Thoracic aorta (tissue), 2 donors: ENCODE measurements around the gene MZB1. TPM values are rescaled to one million over a fixed set of nuclear protein-coding genes. Genes with fewer than 3 reads are reported as not detected.

ENCODE experiments used
- ATAC-seq: fragments of 150-250 bp; one replicate; pipeline ENCODE4 v1.8.0; 2017; ENCODE audit warnings: low read depth; ENCODE audit not compliant: insufficient number of reproducible peaks, low FRiP score
- DNase-seq: peaks from one replicate; pipeline ENCODE4 v3.0.0-alpha.2; 2020; ENCODE audit warnings: low spot score
- H3K27ac ChIP-seq, 2 donors: fragments of 200-600 bp; sonication (generic); 1 replicate in 1 of 2; 2 replicates in 1 of 2; pipeline ENCODE4 v1.5.1; 2016; ENCODE audit warnings: mild to moderate bottlenecking in 2 of 2, moderate library complexity in 2 of 2
- H3K27me3 ChIP-seq: fragments of 200-600 bp; sonication (generic); replicated peaks from 2 replicates; pipeline ENCODE4 v1.6.0; 2016; ENCODE audit warnings: mild to moderate bottlenecking; ENCODE audit not compliant: insufficient read depth
- H3K36me3 ChIP-seq: fragments of 200-600 bp; sonication (generic); one replicate; pipeline ENCODE4 v1.5.1; 2016
- H3K4me1 ChIP-seq, 2 donors: fragments of 200-600 bp; sonication (generic); 1 replicate in 1 of 2; 2 replicates in 1 of 2; pipeline versions ENCODE4 v1.5.1 to v1.6.0; 2016; ENCODE audit warnings: low read depth in 2 of 2, mild to moderate bottlenecking in 1 of 2; ENCODE audit not compliant: control insufficient read depth in 1 of 2
- H3K4me3 ChIP-seq: fragments of 200-600 bp; sonication (generic); 2 replicates; pipeline ENCODE4 v1.5.1; 2016; ENCODE audit warnings: mild to moderate bottlenecking
- H3K9me3 ChIP-seq: fragments of 200-600 bp; sonication (generic); 2 replicates; pipeline ENCODE4 v1.5.1; 2016
- CTCF ChIP-seq: fragments of 200-600 bp; sonication (generic); IDR thresholded peaks from one replicate; pipeline ENCODE4 v1.5.1; 2019; ENCODE audit warnings: antibody characterized with exemption
- total RNA-seq, 2 donors: library from RNA; depleted of rRNA; stranded (reverse); fragments of >200 nt; gene quantifications; one replicate each; pipeline versions ENCODE4 v1.1.0 to v1.2.3, GENCODE V29; 2016

Gene MZB1
- total RNA-seq, 2 donors from 2014 or later, result not detected

GRCh38 chr5:139419226-139420192 lies 29.8 kb upstream of the MZB1 start:
- ATAC-seq, result no peak
- Histone ChIP-seq H3K4me3 (no peak overlapping the region), H3K27ac (peak overlapping the region in 1 of 2 donors; percentile 19), H3K27me3 (no peaks in the 10 kb centered on the region), H3K4me1 (peaks cover 28 to 41% of the 10 kb centered on the region in 2 donors), H3K36me3 (peaks cover 21% of the 10 kb centered on the region), H3K9me3 (no peaks in the 10 kb centered on the region)
- no peak for DNase-seq
- TF ChIP-seq CTCF, result no peak

- no peaks in the 10 kb centered on the region for H3K9me3 ChIP-seq
- no peak for ATAC-seq
Measured at GRCh38 chr5:139418793-139419192, 29.1 kb upstream of the MZB1 start.

GRCh38 chr5:139417214-139417613 lies 27.5 kb upstream of the MZB1 start:
- peaks cover 28 to 45% of the 10 kb centered on the region in 2 donors for H3K4me1 ChIP-seq
- ATAC-seq, result peak; percentile 82

More at GRCh38 chr5:139418793-139419192, 29.1 kb upstream of the MZB1 start:
- no peak for TF ChIP-seq CTCF
- H3K36me3 ChIP-seq, result peaks cover 21% of the 10 kb centered on the region
- no peak overlapping the region for H3K4me3 ChIP-seq
- no peaks in the 10 kb centered on the region for H3K27me3 ChIP-seq
- H3K4me1 ChIP-seq, result peaks cover 28 to 45% of the 10 kb centered on the region in 2 donors
- no peak for DNase-seq
- peak overlapping the region; percentile 83 to 85 for H3K27ac ChIP-seq

GRCh38 chr5:139416651-139417050 lies 26.9 kb upstream of the MZB1 start:
- ATAC-seq, result no peak
- Histone ChIP-seq H3K27ac (peak overlapping the region; percentile 36 to 83), H3K4me1 (peaks cover 28 to 45% of the 10 kb centered on the region in 2 donors), H3K4me3 (no peak overlapping the region), H3K36me3 (peaks cover 21% of the 10 kb centered on the region), H3K9me3 (no peaks in the 10 kb centered on the region), H3K27me3 (no peaks in the 10 kb centered on the region)
- DNase-seq, result no peak
- no peak for TF ChIP-seq CTCF

More at GRCh38 chr5:139417214-139417613, 27.5 kb upstream of the MZB1 start:
- Histone ChIP-seq H3K27me3 (no peaks in the 10 kb centered on the region), H3K27ac (peak overlapping the region; percentile 83 to 85), H3K9me3 (no peaks in the 10 kb centered on the region), H3K4me3 (peak overlapping the region; percentile 0), H3K36me3 (peaks cover 21% of the 10 kb centered on the region)
- DNase-seq, result no peak
- no peak for TF ChIP-seq CTCF

GRCh38 chr5:139415869-139416268 lies 26.2 kb upstream of the MZB1 start:
- TF ChIP-seq CTCF, result no peak

More at GRCh38 chr5:139415869-139416268, 26.2 kb upstream of the MZB1 start:
- H3K9me3 ChIP-seq, result no peaks in the 10 kb centered on the region
- H3K4me3 ChIP-seq, result no peak overlapping the region
- H3K4me1 ChIP-seq, result peaks cover 32 to 53% of the 10 kb centered on the region in 2 donors
- H3K36me3 ChIP-seq, result peaks cover 21% of the 10 kb centered on the region
- peak overlapping the region; percentile 36 to 83 for H3K27ac ChIP-seq
- no peak for DNase-seq
- no peaks in the 10 kb centered on the region for H3K27me3 ChIP-seq
- no peak for ATAC-seq
